WTC11 (cell line): Measurements from ENCODE around the gene IFIT1.
"Not testable (repeated sequence)": the region's sequence is repeated elsewhere in the genome, so short reads cannot be mapped to it uniquely, and the experiment has no call there.

Experiments used
- CTCF ChIP-seq: fragments of 200-600 bp; IDR thresholded peaks from 2 replicates; pipeline ENCODE4 v1.8.0; 2022; ENCODE audit warnings: antibody characterized with exemption
- EMX1 ChIP-seq: fragments of 250-450 bp; sonication (Bioruptor Pico); IDR thresholded peaks from 2 replicates; pipeline ENCODE4 v1.8.0; 2021; ENCODE audit warnings: mild to moderate bottlenecking
- ESRRA ChIP-seq: sonication (generic); formaldehyde crosslinking; IDR thresholded peaks from 2 replicates; pipeline ENCODE4 v1.8.1; 2022; ENCODE audit warnings: mild to moderate bottlenecking, missing genetic modification reagents, borderline replicate concordance
- NR2C2 ChIP-seq: sonication (generic); formaldehyde crosslinking; IDR thresholded peaks from 2 replicates; pipeline ENCODE4 v1.8.0; 2022; ENCODE audit warnings: mild to moderate bottlenecking, missing genetic modification reagents
- USF1 ChIP-seq: sonication (generic); formaldehyde crosslinking; IDR thresholded peaks from 2 replicates; pipeline ENCODE4 v1.8.0; 2022; ENCODE audit warnings: mild to moderate bottlenecking, missing genetic modification reagents
- ZNF263 ChIP-seq: sonication (generic); formaldehyde crosslinking; IDR thresholded peaks from 2 replicates; pipeline ENCODE4 v1.8.1; 2022; ENCODE audit warnings: low read depth, mild to moderate bottlenecking, moderate library complexity, missing genetic modification reagents

GRCh38 chr10:89412276-89412675, 19.9 kb downstream of the IFIT1 start:
- not testable (repeated sequence) for TF ChIP-seq CTCF; NR2C2 (CRISPR knock-in tag); EMX1 (CRISPR knock-in tag); USF1 (CRISPR knock-in tag); ZNF263 (CRISPR knock-in tag); ESRRA (CRISPR knock-in tag)
